HG02763 (cell line): ENCODE measurements around the gene ARHGAP12.
A peak's percentile ranks its signal among the peaks of the same experiment; 100 is the strongest.
"Not testable (repeated sequence)": the region's sequence is repeated elsewhere in the genome, so short reads cannot be mapped to it uniquely, and the experiment has no call there.

Source experiments
- ATAC-seq: cut with Tn5 transposase; IDR thresholded peaks from one replicate; pipeline ENCODE4 v1.9.1; 2021; ENCODE audit warnings: mild to moderate bottlenecking, moderate library complexity; ENCODE audit not compliant: unreplicated experiment

The ARHGAP12 gene

GRCh38 chr10:31926765-31927564, 1.7 kb downstream of the ARHGAP12 start:
- no peak for ATAC-seq

- ATAC-seq, result no peak
These were observed 2.5 kb downstream of the ARHGAP12 start for GRCh38 chr10:31926160-31926559.

GRCh38 chr10:31924833-31925232, 3.8 kb downstream of the ARHGAP12 start:
- ATAC-seq, result no peak

- ATAC-seq, result no peak
These were observed 5.2 kb downstream of the ARHGAP12 start for GRCh38 chr10:31923389-31923788.

GRCh38 chr10:31921031-31921430, 7.6 kb downstream of the ARHGAP12 start:
- ATAC-seq, result peak; percentile 50

- peak; percentile 66 for ATAC-seq
These were observed 8.1 kb downstream of the ARHGAP12 start for GRCh38 chr10:31920538-31920937.

- ATAC-seq, result no peak
These were observed 9.8 kb downstream of the ARHGAP12 start for GRCh38 chr10:31918671-31919409.

GRCh38 chr10:31914370-31914769, 14.3 kb downstream of the ARHGAP12 start:
- ATAC-seq, result no peak

GRCh38 chr10:31912898-31913850, 15.5 kb downstream of the ARHGAP12 start:
- no peak for ATAC-seq

GRCh38 chr10:31912289-31912688, 16.3 kb downstream of the ARHGAP12 start:
- ATAC-seq, result no peak

- no peak for ATAC-seq
These were observed 18.6 kb downstream of the ARHGAP12 start for GRCh38 chr10:31910016-31910415.

GRCh38 chr10:31908157-31908556, 20.5 kb downstream of the ARHGAP12 start:
- no peak for ATAC-seq

GRCh38 chr10:31906039-31906438, 22.6 kb downstream of the ARHGAP12 start:
- ATAC-seq, result no peak

GRCh38 chr10:31905586-31905985, 23.0 kb downstream of the ARHGAP12 start:
- no peak for ATAC-seq

- no peak for ATAC-seq
These were observed 26.0 kb downstream of the ARHGAP12 start for GRCh38 chr10:31902625-31903024.

GRCh38 chr10:31897506-31897905, 31.1 kb downstream of the ARHGAP12 start:
- no peak for ATAC-seq

GRCh38 chr10:31896968-31897384, 31.7 kb downstream of the ARHGAP12 start:
- ATAC-seq, result no peak

GRCh38 chr10:31895722-31896121, 32.9 kb downstream of the ARHGAP12 start:
- ATAC-seq, result not testable (repeated sequence)

- ATAC-seq, result no peak
These were observed 40.2 kb downstream of the ARHGAP12 start for GRCh38 chr10:31888442-31888841.

- ATAC-seq, result no peak
These were observed 40.8 kb downstream of the ARHGAP12 start for GRCh38 chr10:31887850-31888249.

- no peak for ATAC-seq
These were observed 41.7 kb downstream of the ARHGAP12 start for GRCh38 chr10:31886885-31887284.
